Activated CD4-positive, alpha-beta memory T cell treated with anti-CD3 and anti-CD28 coated beads, Interleukin-2, amount 10 ng/mL, durations not matched to agents 7 days and 5 days (primary cell): ENCODE results near the gene BNC2. TPM values are rescaled to one million over a fixed set of nuclear protein-coding genes. Genes with fewer than 3 reads are reported as not detected.

Experiments
- CTCF ChIA-PET: fragments of 350-600 bp; sonication (Branson Sonifier 250); formaldehyde crosslinking; loops from one replicate; lab custom pipeline; 2021; ENCODE audit warnings: antibody characterized with exemption, inconsistent platforms; lab: Charles Lee
- POLR2A ChIA-PET: fragments of 350-600 bp; sonication (Branson Sonifier 250); formaldehyde crosslinking; loops from one replicate; lab custom pipeline; 2021; ENCODE audit warnings: antibody characterized with exemption; lab: Charles Lee
- DNase-seq: peaks from one replicate; pipeline ENCODE4 v3.0.0-alpha.2; 2020
- H3K27ac Mint-ChIP-seq: one replicate; pipeline ENCODE4 v1.8.0; 2021; ENCODE audit warnings: mild to moderate bottlenecking, mixed read lengths
- H3K27me3 Mint-ChIP-seq: one replicate; pipeline ENCODE4 v1.8.0; 2021; ENCODE audit warnings: mixed read lengths
- H3K36me3 Mint-ChIP-seq: one replicate; pipeline ENCODE4 v1.8.0; 2021; ENCODE audit warnings: low read depth, mixed read lengths
- H3K4me1 Mint-ChIP-seq: one replicate; pipeline ENCODE4 v1.8.0; 2021; ENCODE audit warnings: mixed read lengths
- H3K4me3 Mint-ChIP-seq: one replicate; pipeline ENCODE4 v1.8.0; 2021; ENCODE audit warnings: mild to moderate bottlenecking, mixed read lengths
- H3K9me3 Mint-ChIP-seq: one replicate; pipeline ENCODE4 v1.8.0; 2021; ENCODE audit warnings: mixed read lengths
- total RNA-seq, 2 experiments: library from RNA; stranded (reverse); gene quantifications; one replicate each; pipeline ENCODE4 v1.2.3, GENCODE V29; 2021

Gene BNC2
- total RNA-seq, 2 experiments from 2014 or later, result not detected

- CTCF ChIA-PET, result no interaction called here
- POLR2A ChIA-PET, result no interaction called here
Measured at GRCh38 chr9:16701347-16701746, 169.1 kb downstream of the BNC2 start.

GRCh38 chr9:16693616-16694015 lies 176.9 kb downstream of the BNC2 start:
- Mint-ChIP-seq H3K4me1 (no peaks in the 10 kb centered on the region), H3K36me3 (no peaks in the 10 kb centered on the region), H3K27ac (no peak overlapping the region), H3K9me3 (peaks cover 11% of the 10 kb centered on the region), H3K27me3 (no peaks in the 10 kb centered on the region), H3K4me3 (no peak overlapping the region)
- CTCF ChIA-PET, result no interaction called here
- POLR2A ChIA-PET, result no interaction called here
- DNase-seq, result no peak

More at GRCh38 chr9:16701347-16701746, 169.1 kb downstream of the BNC2 start:
- Mint-ChIP-seq H3K9me3 (peaks cover 6% of the 10 kb centered on the region), H3K27me3 (no peaks in the 10 kb centered on the region), H3K27ac (no peak overlapping the region), H3K4me1 (no peaks in the 10 kb centered on the region), H3K4me3 (no peak overlapping the region), H3K36me3 (no peaks in the 10 kb centered on the region)
- no peak for DNase-seq

GRCh38 chr9:16690628-16691027 lies 179.8 kb downstream of the BNC2 start:
- Mint-ChIP-seq H3K36me3 (no peaks in the 10 kb centered on the region), H3K4me1 (no peaks in the 10 kb centered on the region), H3K9me3 (peaks cover 9% of the 10 kb centered on the region), H3K4me3 (no peak overlapping the region), H3K27me3 (no peaks in the 10 kb centered on the region), H3K27ac (no peak overlapping the region)
- POLR2A ChIA-PET, result no interaction called here
- CTCF ChIA-PET, result no interaction called here
- DNase-seq, result no peak

GRCh38 chr9:16690205-16690604 lies 180.3 kb downstream of the BNC2 start:
- DNase-seq, result no peak
- POLR2A ChIA-PET, result no interaction called here

GRCh38 chr9:16689351-16689938 lies 181.0 kb downstream of the BNC2 start:
- Mint-ChIP-seq H3K4me1 (no peaks in the 10 kb centered on the region), H3K36me3 (no peaks in the 10 kb centered on the region), H3K27me3 (no peaks in the 10 kb centered on the region), H3K9me3 (peaks cover 9% of the 10 kb centered on the region), H3K4me3 (no peak overlapping the region), H3K27ac (no peak overlapping the region)
- POLR2A ChIA-PET, result no interaction called here
- CTCF ChIA-PET, result no interaction called here
- no peak for DNase-seq

More at GRCh38 chr9:16690205-16690604, 180.3 kb downstream of the BNC2 start:
- Mint-ChIP-seq H3K27ac (no peak overlapping the region), H3K4me3 (no peak overlapping the region), H3K9me3 (peaks cover 9% of the 10 kb centered on the region), H3K27me3 (no peaks in the 10 kb centered on the region), H3K4me1 (no peaks in the 10 kb centered on the region), H3K36me3 (no peaks in the 10 kb centered on the region)
- CTCF ChIA-PET, result no interaction called here

GRCh38 chr9:16688814-16689213 lies 181.7 kb downstream of the BNC2 start:
- Mint-ChIP-seq H3K27me3 (no peaks in the 10 kb centered on the region), H3K27ac (no peak overlapping the region), H3K9me3 (peaks cover 12% of the 10 kb centered on the region), H3K4me3 (no peak overlapping the region), H3K36me3 (no peaks in the 10 kb centered on the region), H3K4me1 (no peaks in the 10 kb centered on the region)
- ChIA-PET CTCF (no interaction called here), POLR2A (no interaction called here)
- DNase-seq, result no peak

- peaks cover 12% of the 10 kb centered on the region for H3K9me3 Mint-ChIP-seq
- no peaks in the 10 kb centered on the region for H3K27me3 Mint-ChIP-seq
- POLR2A ChIA-PET, result no interaction called here
- H3K4me3 Mint-ChIP-seq, result no peak overlapping the region
- no peaks in the 10 kb centered on the region for H3K4me1 Mint-ChIP-seq
- H3K27ac Mint-ChIP-seq, result no peak overlapping the region
- CTCF ChIA-PET, result no interaction called here
- H3K36me3 Mint-ChIP-seq, result no peaks in the 10 kb centered on the region
- no peak for DNase-seq
Measured at GRCh38 chr9:16687678-16688369, 182.6 kb downstream of the BNC2 start.

- H3K4me1 Mint-ChIP-seq, result no peaks in the 10 kb centered on the region
- no peaks in the 10 kb centered on the region for H3K36me3 Mint-ChIP-seq
- DNase-seq, result no peak
- no peak overlapping the region for H3K27ac Mint-ChIP-seq
- H3K4me3 Mint-ChIP-seq, result no peak overlapping the region
- peaks cover 14% of the 10 kb centered on the region for H3K9me3 Mint-ChIP-seq
- ChIA-PET POLR2A (no interaction called here), CTCF (no interaction called here)
- H3K27me3 Mint-ChIP-seq, result no peaks in the 10 kb centered on the region
Measured at GRCh38 chr9:16683326-16683725, 187.1 kb downstream of the BNC2 start.

- Mint-ChIP-seq H3K27ac (no peak overlapping the region), H3K4me3 (no peak overlapping the region), H3K27me3 (no peaks in the 10 kb centered on the region), H3K9me3 (peaks cover 10% of the 10 kb centered on the region), H3K36me3 (no peaks in the 10 kb centered on the region), H3K4me1 (no peaks in the 10 kb centered on the region)
- ChIA-PET CTCF (no interaction called here), POLR2A (no interaction called here)
- DNase-seq, result no peak
Measured at GRCh38 chr9:16682273-16682672, 188.2 kb downstream of the BNC2 start.

GRCh38 chr9:16681652-16681987 lies 188.8 kb downstream of the BNC2 start:
- Mint-ChIP-seq H3K4me3 (no peak overlapping the region), H3K36me3 (no peaks in the 10 kb centered on the region), H3K27me3 (no peaks in the 10 kb centered on the region), H3K4me1 (no peaks in the 10 kb centered on the region), H3K9me3 (peaks cover 9% of the 10 kb centered on the region), H3K27ac (no peak overlapping the region)
- POLR2A ChIA-PET, result no interaction called here
- CTCF ChIA-PET, result interaction anchor here (0.6 kb wide), 1 partner anchor 57 kb away, joined by 3 read pairs; no protein-coding TSS in a partner anchor
- no peak for DNase-seq

GRCh38 chr9:16680975-16681651 lies 189.4 kb downstream of the BNC2 start:
- CTCF ChIA-PET, result interaction anchor here (0.6 kb wide), 1 partner anchor 57 kb away, joined by 3 read pairs; no protein-coding TSS in a partner anchor

GRCh38 chr9:16680541-16680940 lies 189.9 kb downstream of the BNC2 start:
- H3K27me3 Mint-ChIP-seq, result no peaks in the 10 kb centered on the region
- POLR2A ChIA-PET, result no interaction called here
- no peaks in the 10 kb centered on the region for H3K36me3 Mint-ChIP-seq

More at GRCh38 chr9:16680975-16681651, 189.4 kb downstream of the BNC2 start:
- POLR2A ChIA-PET, result no interaction called here
- peaks cover 9% of the 10 kb centered on the region for H3K9me3 Mint-ChIP-seq
- no peak overlapping the region for H3K27ac Mint-ChIP-seq
- H3K27me3 Mint-ChIP-seq, result no peaks in the 10 kb centered on the region
- H3K4me3 Mint-ChIP-seq, result no peak overlapping the region
- DNase-seq, result no peak
- no peaks in the 10 kb centered on the region for H3K4me1 Mint-ChIP-seq
- no peaks in the 10 kb centered on the region for H3K36me3 Mint-ChIP-seq

GRCh38 chr9:16679327-16679821 lies 191.1 kb downstream of the BNC2 start:
- no peaks in the 10 kb centered on the region for H3K36me3 Mint-ChIP-seq
- H3K4me1 Mint-ChIP-seq, result no peaks in the 10 kb centered on the region
- ChIA-PET POLR2A (no interaction called here), CTCF (no interaction called here)
- no peak overlapping the region for H3K4me3 Mint-ChIP-seq
- H3K9me3 Mint-ChIP-seq, result peaks cover 9% of the 10 kb centered on the region
- H3K27ac Mint-ChIP-seq, result no peak overlapping the region
- no peaks in the 10 kb centered on the region for H3K27me3 Mint-ChIP-seq
- no peak for DNase-seq

More at GRCh38 chr9:16680541-16680940, 189.9 kb downstream of the BNC2 start:
- Mint-ChIP-seq H3K9me3 (peaks cover 9% of the 10 kb centered on the region), H3K27ac (no peak overlapping the region), H3K4me1 (no peaks in the 10 kb centered on the region), H3K4me3 (no peak overlapping the region)
- DNase-seq, result no peak
- CTCF ChIA-PET, result no interaction called here
